Trophoblast cell (in vitro differentiated cells and primary cell): ENCODE measurements around the gene PRSS8.

Source experiments
- DNase-seq, 2 donors: peaks; one replicate each; pipeline ENCODE4 v3.0.0-alpha.2; 2016
- H2AFZ ChIP-seq: 2 replicates; pipeline ENCODE4 v1.6.1; 2013; ENCODE audit warnings: low read length, moderate library complexity, mild to moderate bottlenecking; ENCODE audit not compliant: insufficient read depth, poor library complexity
- H2AK5ac ChIP-seq: 2 replicates; pipeline ENCODE4 v1.6.1; 2013; ENCODE audit warnings: mild to moderate bottlenecking, low read length
- H2BK120ac ChIP-seq: 2 replicates; pipeline ENCODE4 v1.6.1; 2013; ENCODE audit warnings: low read length, mild to moderate bottlenecking, moderate library complexity; ENCODE audit not compliant: insufficient read depth, poor library complexity
- H2BK12ac ChIP-seq: 2 replicates; pipeline ENCODE4 v1.6.1; 2013; ENCODE audit warnings: mild to moderate bottlenecking, low read length, moderate library complexity
- H2BK5ac ChIP-seq: 2 replicates; pipeline ENCODE4 v1.6.1; 2013; ENCODE audit warnings: low read length, low read depth, moderate library complexity, mild to moderate bottlenecking; ENCODE audit not compliant: poor library complexity
- H3K14ac ChIP-seq: 2 replicates; pipeline ENCODE4 v1.6.1; 2013; ENCODE audit warnings: mild to moderate bottlenecking, low read length
- H3K18ac ChIP-seq: 2 replicates; pipeline ENCODE4 v1.6.1; 2013; ENCODE audit warnings: mild to moderate bottlenecking, low read length
- H3K23ac ChIP-seq: 2 replicates; pipeline ENCODE4 v1.6.1; 2013; ENCODE audit warnings: low read length
- H3K27ac ChIP-seq: 2 replicates; pipeline ENCODE4 v1.5.1; 2013; ENCODE audit warnings: low read depth, mild to moderate bottlenecking, inconsistent platforms, low read length, moderate library complexity
- H3K27me3 ChIP-seq: 2 replicates; pipeline ENCODE4 v1.6.1; 2013; ENCODE audit warnings: inconsistent platforms, mild to moderate bottlenecking, low read length, moderate library complexity; ENCODE audit not compliant: insufficient read depth
- H3K36me3 ChIP-seq, 2 experiments: 1 replicate in 1 of 2; 2 replicates in 1 of 2; pipeline ENCODE4 v1.6.1; 2013; ENCODE audit warnings: low read length in 2 of 2, mild to moderate bottlenecking in 2 of 2, moderate library complexity in 1 of 2; ENCODE audit not compliant: insufficient read depth in 2 of 2, control insufficient read depth in 1 of 2
- H3K4ac ChIP-seq: 2 replicates; pipeline ENCODE4 v1.6.1; 2013; ENCODE audit warnings: low read depth, mild to moderate bottlenecking, low read length, moderate library complexity
- H3K4me1 ChIP-seq, 2 experiments: 1 replicate in 1 of 2; 2 replicates in 1 of 2; pipeline ENCODE4 v1.6.1; 2013; ENCODE audit warnings: low read length in 2 of 2, mild to moderate bottlenecking in 2 of 2, moderate library complexity in 1 of 2; ENCODE audit not compliant: insufficient read depth in 2 of 2, control insufficient read depth in 1 of 2
- H3K4me2 ChIP-seq: 2 replicates; pipeline ENCODE4 v1.6.1; 2013; ENCODE audit warnings: inconsistent platforms, mild to moderate bottlenecking, low read length, moderate library complexity
- H3K4me3 ChIP-seq: 2 replicates; pipeline ENCODE4 v1.5.1; 2013; ENCODE audit warnings: mild to moderate bottlenecking, low read depth, low read length, inconsistent platforms
- H3K79me1 ChIP-seq: one replicate; pipeline ENCODE4 v1.6.1; 2013; ENCODE audit warnings: low read length
- H3K79me2 ChIP-seq: 2 replicates; pipeline ENCODE4 v1.6.1; 2013; ENCODE audit warnings: low read length, mild to moderate bottlenecking; ENCODE audit not compliant: control insufficient read depth, insufficient read depth, poor library complexity
- H3K9ac ChIP-seq: 2 replicates; pipeline ENCODE4 v1.6.1; 2013; ENCODE audit warnings: mild to moderate bottlenecking, low read length
- H3K9me3 ChIP-seq: 2 replicates; pipeline ENCODE4 v1.6.1; 2013; ENCODE audit warnings: low read depth, mild to moderate bottlenecking, control low read depth, inconsistent platforms, low read length; ENCODE audit not compliant: insufficient read depth
- H4K12ac ChIP-seq: 2 replicates; pipeline ENCODE4 v1.6.1; 2013; ENCODE audit warnings: low read depth, mild to moderate bottlenecking, low read length, moderate library complexity
- H4K8ac ChIP-seq: 2 replicates; pipeline ENCODE4 v1.6.1; 2013; ENCODE audit warnings: low read depth, mild to moderate bottlenecking, low read length, moderate library complexity
- H4K91ac ChIP-seq: one replicate; pipeline ENCODE4 v1.6.1; 2013; ENCODE audit warnings: low read depth, mild to moderate bottlenecking, low read length, moderate library complexity
- WGBS: extraction: QIAGEN DNeasy Blood & Tissue Kit; methylation state at CpG from one replicate; pipeline ENCODE4 v1.1.7; 2013; ENCODE audit warnings: missing lambda C conversion rate; ENCODE audit not compliant: insufficient read length, insufficient coverage; ENCODE audit errors: extremely low coverage; 5-methylcytosine and 5-hydroxymethylcytosine counted together

PRSS8 gene

DNA sequence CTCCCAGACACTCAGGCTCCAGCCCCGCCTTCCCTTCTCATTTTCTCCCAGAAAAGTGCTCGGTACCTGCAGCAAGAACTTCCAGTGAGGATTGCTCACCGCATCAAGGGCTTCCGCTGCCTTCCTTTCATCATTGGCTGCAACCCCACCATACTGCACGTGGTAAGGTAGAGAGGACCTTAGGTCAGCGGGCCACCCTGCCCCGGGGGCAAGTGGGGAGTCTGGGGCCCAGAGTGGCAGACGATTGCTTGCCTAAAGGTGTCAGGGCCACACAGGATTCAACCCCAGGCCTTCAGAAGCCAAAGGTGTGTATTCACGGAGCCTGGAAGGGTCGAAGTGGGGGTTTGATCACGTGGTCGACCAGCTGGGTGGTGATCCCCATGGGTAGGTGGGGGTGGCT lies 25.9 kb downstream of the PRSS8 start:
- H3K27ac ChIP-seq, result no peak overlapping the region
- H4K8ac ChIP-seq, result no peak overlapping the region
- no peak overlapping the region for H3K9ac ChIP-seq
- no peak overlapping the region for H2BK5ac ChIP-seq
- peaks cover 0 to 14% of the 10 kb centered on the region in 2 experiments for H3K4me1 ChIP-seq
- no CpG with 5 or more reads among the region's 12 CpGs for WGBS
- no peak overlapping the region for H3K23ac ChIP-seq
- peaks cover 1% of the 10 kb centered on the region for H3K9me3 ChIP-seq
- H4K91ac ChIP-seq, result no peak overlapping the region
- no peak overlapping the region for H3K4me3 ChIP-seq
- H3K4me2 ChIP-seq, result no peak overlapping the region
- H2BK12ac ChIP-seq, result no peak overlapping the region
- no peak overlapping the region for H3K18ac ChIP-seq
- H3K14ac ChIP-seq, result no peak overlapping the region
- H2AFZ ChIP-seq, result no peak overlapping the region
- H3K36me3 ChIP-seq, result peaks cover 36 to 40% of the 10 kb centered on the region in 2 experiments
- peak overlapping the region; percentile 12 for H3K4ac ChIP-seq
- H2BK120ac ChIP-seq, result no peak overlapping the region
- no peak overlapping the region for H4K12ac ChIP-seq
- DNase-seq, result no peak
- no peak overlapping the region for H2AK5ac ChIP-seq
- H3K27me3 ChIP-seq, result no peaks in the 10 kb centered on the region
- peaks cover 6% of the 10 kb centered on the region for H3K79me1 ChIP-seq
- H3K79me2 ChIP-seq, result peaks cover 6% of the 10 kb centered on the region

DNA sequence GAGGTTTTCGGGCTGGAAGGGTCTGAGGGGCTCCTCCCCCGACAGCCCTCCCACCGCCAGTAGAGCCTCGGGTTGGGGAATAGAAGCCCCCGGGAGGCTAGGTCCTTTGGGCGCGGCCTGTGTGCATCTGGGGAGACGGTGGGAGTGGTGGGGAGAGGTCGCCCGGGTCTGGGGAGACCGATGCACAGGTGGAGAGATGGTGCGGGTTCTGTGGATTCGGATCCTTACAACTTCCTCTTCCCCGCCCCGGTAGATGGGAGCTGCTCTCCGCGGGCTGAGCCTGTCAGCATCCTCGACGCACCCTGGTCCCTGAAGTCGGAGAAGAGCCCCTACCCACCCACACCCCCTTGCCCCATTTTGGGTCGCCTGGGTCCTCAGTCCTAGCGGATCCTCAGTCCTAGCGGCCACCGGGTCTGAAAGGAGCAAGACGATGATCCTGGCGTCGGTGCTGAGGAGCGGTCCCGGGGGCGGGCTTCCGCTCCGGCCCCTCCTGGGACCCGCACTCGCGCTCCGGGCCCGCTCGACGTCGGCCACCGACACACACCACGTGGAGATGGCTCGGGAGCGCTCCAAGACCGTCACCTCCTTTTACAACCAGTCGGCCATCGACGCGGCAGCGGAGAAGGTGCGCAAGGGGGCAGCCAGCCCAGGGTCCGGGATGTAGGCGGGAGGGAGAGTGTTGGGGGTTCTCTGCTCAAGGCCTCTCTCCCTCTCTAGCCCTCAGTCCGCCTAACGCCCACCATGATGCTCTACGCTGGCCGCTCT lies 26.6 kb downstream of the PRSS8 start:
- no CpG with 5 or more reads among the region's 57 CpGs for WGBS
- peak overlapping the region; percentile 93 for H3K9ac ChIP-seq

DNA sequence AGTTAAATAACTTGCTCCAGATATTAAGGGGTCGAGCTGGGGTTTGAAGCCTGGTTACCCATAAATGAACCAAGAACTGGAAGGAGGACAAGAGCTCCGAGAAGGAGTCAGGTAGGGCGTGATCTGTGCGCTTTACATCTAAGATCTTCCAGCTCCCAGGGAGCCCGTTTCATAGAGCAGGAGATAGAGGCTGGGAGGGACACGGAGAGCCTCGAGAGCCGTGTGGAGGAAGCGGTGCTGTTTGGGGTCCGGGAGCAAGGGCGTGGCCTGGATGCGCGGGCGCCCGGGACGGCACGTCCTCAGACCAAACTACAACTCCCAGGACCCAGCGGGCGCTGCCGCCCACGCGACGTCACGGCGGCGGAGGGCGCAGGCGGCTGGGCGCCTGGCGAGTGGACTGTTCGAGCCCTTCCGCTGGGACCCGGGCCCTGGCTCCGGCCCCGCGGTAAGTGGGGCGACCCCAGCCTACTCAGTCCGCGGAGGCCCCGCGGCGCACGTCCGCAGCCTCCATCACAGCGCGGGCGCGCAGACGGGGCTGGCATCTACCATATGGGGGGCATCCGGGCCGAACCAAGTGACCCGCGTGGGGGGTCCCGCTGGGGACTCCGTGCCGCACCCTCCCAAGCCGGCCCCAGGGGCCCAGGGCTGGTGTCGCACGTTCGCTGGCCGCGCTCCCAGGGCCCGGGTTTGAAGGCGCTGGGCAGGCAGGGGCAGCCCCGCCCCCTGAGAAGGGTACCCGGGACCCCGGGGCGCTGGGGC lies 27.3 kb downstream of the PRSS8 start, which contains the start of gene BCKDK:
Gene BCKDK, plus strand, starts transcription at position 352 of the 759 bp plus-strand sequence. CDS start 838 bp downstream, outside the sequence.
- Histone ChIP-seq H3K27me3 (no peaks in the 10 kb centered on the region), H4K91ac (peak within 1 kb of the TSS; percentile 97), H3K4me2 (peak within 1 kb of the TSS; percentile 92), H3K4me3 (peak within 1 kb of the TSS; percentile 97), H3K14ac (peak within 1 kb of the TSS; percentile 99), H2BK12ac (no peak within 1 kb of the TSS), H3K4ac (peak within 1 kb of the TSS; percentile 96), H3K9ac (peak within 1 kb of the TSS; percentile 93), H4K8ac (peak within 1 kb of the TSS; percentile 98), H2AFZ (peak within 1 kb of the TSS; percentile 100), H3K36me3 (peaks cover 36 to 40% of the 10 kb centered on the region in 2 experiments), H3K27ac (no peak within 1 kb of the TSS), H3K18ac (peak within 1 kb of the TSS; percentile 95), H2BK120ac (peak within 1 kb of the TSS; percentile 94), H2BK5ac (peak within 1 kb of the TSS; percentile 78), H3K79me1 (peaks cover 6% of the 10 kb centered on the region), H4K12ac (peak within 1 kb of the TSS; percentile 96), H3K79me2 (peaks cover 6% of the 10 kb centered on the region), H3K4me1 (peaks cover 0 to 14% of the 10 kb centered on the region in 2 experiments), H3K23ac (no peak within 1 kb of the TSS), H3K9me3 (peaks cover 2% of the 10 kb centered on the region), H2AK5ac (peak within 1 kb of the TSS; percentile 83)
- WGBS, result no CpG with 5 or more reads among the region's 68 CpGs
- DNase-seq, result peak in 1 of 2 donors; percentile 56

More for the DNA sequence above, 26.6 kb downstream of the PRSS8 start:
- Histone ChIP-seq H3K14ac (peak overlapping the region; percentile 99), H2AK5ac (peak overlapping the region; percentile 83), H3K4ac (peak overlapping the region; percentile 96), H2BK5ac (no peak overlapping the region), H3K27me3 (no peaks in the 10 kb centered on the region), H3K9me3 (peaks cover 1% of the 10 kb centered on the region), H4K91ac (peak overlapping the region; percentile 97), H4K8ac (peak overlapping the region; percentile 98), H3K79me2 (peaks cover 6% of the 10 kb centered on the region), H3K79me1 (peaks cover 6% of the 10 kb centered on the region), H3K18ac (peak overlapping the region; percentile 95), H2BK120ac (peak overlapping the region; percentile 94), H4K12ac (peak overlapping the region; percentile 96), H3K4me2 (peak overlapping the region; percentile 92), H3K23ac (no peak overlapping the region), H2BK12ac (no peak overlapping the region), H3K4me1 (peaks cover 0 to 14% of the 10 kb centered on the region in 2 experiments), H3K27ac (no peak overlapping the region), H2AFZ (peak overlapping the region; percentile 100), H3K36me3 (peaks cover 36 to 40% of the 10 kb centered on the region in 2 experiments), H3K4me3 (peak overlapping the region; percentile 97)
- no peak for DNase-seq

DNA sequence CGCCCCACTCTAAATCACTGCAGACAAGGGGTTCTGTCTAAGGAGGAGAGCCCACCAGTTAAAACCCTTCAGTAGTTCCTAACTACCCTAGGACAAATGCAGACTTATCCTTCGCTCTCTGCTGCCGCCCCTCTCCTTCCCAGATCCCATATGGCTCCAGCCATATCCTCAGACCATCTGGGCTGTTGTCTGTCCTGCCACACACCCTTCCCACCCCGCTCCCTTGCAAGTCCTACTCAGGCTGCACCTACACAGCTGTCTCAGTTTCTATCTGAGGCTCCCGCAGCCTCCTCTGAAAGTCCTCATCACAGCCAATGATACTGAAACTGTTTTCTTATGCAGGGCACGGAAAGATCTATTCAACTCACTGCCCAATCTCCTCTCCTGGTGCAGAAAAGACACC lies 28.1 kb downstream of the PRSS8 start:
- H3K23ac ChIP-seq, result no peak overlapping the region
- no peak overlapping the region for H4K91ac ChIP-seq
- no peak overlapping the region for H2AK5ac ChIP-seq
- H3K79me2 ChIP-seq, result peaks cover 6% of the 10 kb centered on the region
- no peak overlapping the region for H4K8ac ChIP-seq
- H3K9me3 ChIP-seq, result peaks cover 3% of the 10 kb centered on the region
- no peak overlapping the region for H3K14ac ChIP-seq
- H3K36me3 ChIP-seq, result peaks cover 33 to 34% of the 10 kb centered on the region in 2 experiments
- H3K4me2 ChIP-seq, result no peak overlapping the region
- H3K4me3 ChIP-seq, result no peak overlapping the region
- no peak overlapping the region for H3K27ac ChIP-seq
- DNase-seq, result no peak
- H3K79me1 ChIP-seq, result peaks cover 6% of the 10 kb centered on the region
- H3K4me1 ChIP-seq, result peaks cover 0 to 14% of the 10 kb centered on the region in 2 experiments
- H3K9ac ChIP-seq, result no peak overlapping the region
- H4K12ac ChIP-seq, result no peak overlapping the region
- no peak overlapping the region for H2BK120ac ChIP-seq
- no peak overlapping the region for H2BK12ac ChIP-seq
- WGBS, result no CpG with 5 or more reads among the region's 6 CpGs
- H3K27me3 ChIP-seq, result no peaks in the 10 kb centered on the region
- no peak overlapping the region for H2BK5ac ChIP-seq
- no peak overlapping the region for H2AFZ ChIP-seq
- no peak overlapping the region for H3K4ac ChIP-seq
- no peak overlapping the region for H3K18ac ChIP-seq
